ENCODE results near the gene KRTAP5-7. TPM values are rescaled to one million over a fixed set of nuclear protein-coding genes. Genes with fewer than 3 reads are reported as not detected.

KRTAP5-7 gene
- total and polyA plus RNA-seq, 2 experiments from 2014 or later: not detected

- TF ChIP-seq ZNF462 (CRISPR knock-in tag; IDR thresholded peaks at IDR 0.05): no peak
- no peak for TF ChIP-seq ZNF331 (CRISPR knock-in tag; IDR thresholded peaks at IDR 0.05; ENCODE audit: low read depth)
- no peak for TF ChIP-seq EZH2phosphoT487 (IDR thresholded peaks at IDR 0.05; ENCODE audit: unreplicated experiment)
- no peak for TF ChIP-seq CREB1 (CRISPR knock-in tag; IDR thresholded peaks at IDR 0.05; ENCODE audit: low read depth)
- TF ChIP-seq ZNF114 (CRISPR knock-in tag; IDR thresholded peaks at IDR 0.05): no peak
- TF ChIP-seq CTCF (conservative IDR thresholded peaks at IDR 0.05; ENCODE audit: low read depth in 2 of 2): no peak
- TF ChIP-seq POLR2AphosphoS5 (IDR thresholded peaks at IDR 0.05; ENCODE audit: low read depth): no peak
- TF ChIP-seq JUNB (IDR thresholded peaks at IDR 0.05; ENCODE audit: unreplicated experiment): no peak
- TF ChIP-seq REST (IDR thresholded peaks at IDR 0.05; ENCODE audit: unreplicated experiment): no peak
- TF ChIP-seq STAT1 (IDR thresholded peaks at IDR 0.05; ENCODE audit: unreplicated experiment): no peak
- Mint-ChIP-seq H3K4me3 (no peak overlapping the region), H3K27ac (no peak overlapping the region), H3K9me3 (peaks cover 28% of the 10 kb centered on the region), H3K36me3 (ENCODE audit: low read depth) (peaks cover 9% of the 10 kb centered on the region; the same call in 2 of the 3 replicates), H3K4me1 (peaks cover 5% of the 10 kb centered on the region), H3K27me3 (ENCODE audit: insufficient read depth, low read depth, poor library complexity) (peaks cover 2% of the 10 kb centered on the region)
- DNase-seq (ENCODE audit: low spot score): no peak
- Histone ChIP-seq H3K4me2 (no peak overlapping the region), H3K4me3 (no peak overlapping the region), H3F3A (replicated peaks; ENCODE audit: low read depth) (no peaks in the 10 kb centered on the region), H3K79me2 (replicated peaks; ENCODE audit: insufficient read depth) (no peaks in the 10 kb centered on the region), H3K4me1 (ENCODE audit: insufficient read depth) (no peaks in the 10 kb centered on the region), H3K9me2 (ENCODE audit: insufficient read depth) (no peaks in the 10 kb centered on the region), H4K20me1 (replicated peaks; ENCODE audit: insufficient read depth) (no peaks in the 10 kb centered on the region), H2AFZ (no peak overlapping the region), H3K36me3 (ENCODE audit: insufficient read depth) (peaks cover 3% of the 10 kb centered on the region; the same call in 1 of the 2 replicates), H3K27me3 (ENCODE audit: insufficient read depth) (no peaks in the 10 kb centered on the region), H3K27ac (ENCODE audit: low read depth) (no peak overlapping the region)
- no peak for ATAC-seq
Measured at GRCh38 chr11:71554996-71555395, 27.9 kb downstream of the KRTAP5-7 start.
